ENCODE results near the gene LRRC27.
A peak's percentile ranks its signal among the peaks of the same experiment; 100 is the strongest.

Gene LRRC27

GRCh38 chr10:132301371-132302330, 30.3 kb upstream of the LRRC27 start:
- peak; percentile 53 for DNase-seq (ENCODE audit: low spot score)

GRCh38 chr10:132302421-132303310, 29.3 kb upstream of the LRRC27 start:
- DNase-seq (ENCODE audit: low spot score), result peak; percentile 47

- DNase-seq (ENCODE audit: low spot score), result peak; percentile 50
These were observed 28.5 kb upstream of the LRRC27 start for GRCh38 chr10:132303361-132304115.

- peak; percentile 37 for DNase-seq (ENCODE audit: low spot score)
These were observed 27.1 kb upstream of the LRRC27 start for GRCh38 chr10:132304756-132305509.

- DNase-seq (ENCODE audit: low spot score), result peak; percentile 61
These were observed 26.2 kb upstream of the LRRC27 start for GRCh38 chr10:132305654-132306342.

- peak; percentile 30 for DNase-seq (ENCODE audit: low spot score)
These were observed 25.7 kb upstream of the LRRC27 start for GRCh38 chr10:132306343-132306685.

- peak; percentile 64 for DNase-seq (ENCODE audit: low spot score)
These were observed 24.9 kb upstream of the LRRC27 start for GRCh38 chr10:132306864-132307751.

GRCh38 chr10:132307823-132308586, 24.0 kb upstream of the LRRC27 start, which contains the start of gene STK32C:
STK32C (minus strand) TSS chr10:132307950; CDS start chr10:132307833, 117 bp downstream.
- peak; percentile 96 for DNase-seq (ENCODE audit: low spot score)

GRCh38 chr10:132308587-132309470, 23.2 kb upstream of the LRRC27 start:
- DNase-seq (ENCODE audit: low spot score), result peak; percentile 59

- peak; percentile 49 for DNase-seq (ENCODE audit: low spot score)
These were observed 22.5 kb upstream of the LRRC27 start for GRCh38 chr10:132309471-132309865.

- DNase-seq (ENCODE audit: low spot score), result peak; percentile 58
These were observed 22.0 kb upstream of the LRRC27 start for GRCh38 chr10:132309879-132310591.

GRCh38 chr10:132310701-132311337, 21.2 kb upstream of the LRRC27 start:
- peak; percentile 62 for DNase-seq (ENCODE audit: low spot score)

GRCh38 chr10:132311338-132311939, 20.6 kb upstream of the LRRC27 start:
- DNase-seq (ENCODE audit: low spot score), result peak; percentile 18

GRCh38 chr10:132313305-132313704, 18.7 kb upstream of the LRRC27 start:
- no peak for DNase-seq (ENCODE audit: low spot score)

GRCh38 chr10:132313865-132314264, 18.1 kb upstream of the LRRC27 start:
- no peak for DNase-seq (ENCODE audit: low spot score)

- no peak for DNase-seq (ENCODE audit: low spot score)
These were observed 17.7 kb upstream of the LRRC27 start for GRCh38 chr10:132314336-132314735.
